ENCODE measurements around the gene MARF1.
A peak's percentile ranks its signal among the peaks of the same experiment; 100 is the strongest.
"Not testable (repeated sequence)": the region's sequence is repeated elsewhere in the genome, so short reads cannot be mapped to it uniquely, and the experiment has no call there.

Gene MARF1

DNA sequence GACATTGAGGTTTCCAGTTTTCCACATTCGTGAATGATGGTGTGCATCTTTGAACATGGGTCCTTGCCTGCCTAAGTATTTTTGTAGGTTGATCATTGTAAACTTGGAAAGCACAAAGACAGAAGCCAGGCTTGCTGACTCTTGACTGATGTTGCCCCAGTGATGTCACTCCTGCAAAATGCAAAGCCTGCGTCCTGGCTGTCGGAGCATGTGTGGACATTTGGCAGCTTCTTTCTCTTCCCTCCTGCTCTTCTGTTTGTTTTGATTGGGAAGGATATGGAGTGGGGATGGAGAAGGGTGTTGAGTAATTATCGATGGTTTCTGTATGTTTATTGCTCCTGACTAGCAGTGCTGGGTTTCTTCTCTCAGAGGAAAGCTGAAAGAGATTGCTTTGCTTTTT, 10.3 kb upstream of the MARF1 start:
- intact Hi-C loops (cut with DNase I): no loop called here
- DNase-seq: peak in 1 of 10 donors; percentile 40

DNA sequence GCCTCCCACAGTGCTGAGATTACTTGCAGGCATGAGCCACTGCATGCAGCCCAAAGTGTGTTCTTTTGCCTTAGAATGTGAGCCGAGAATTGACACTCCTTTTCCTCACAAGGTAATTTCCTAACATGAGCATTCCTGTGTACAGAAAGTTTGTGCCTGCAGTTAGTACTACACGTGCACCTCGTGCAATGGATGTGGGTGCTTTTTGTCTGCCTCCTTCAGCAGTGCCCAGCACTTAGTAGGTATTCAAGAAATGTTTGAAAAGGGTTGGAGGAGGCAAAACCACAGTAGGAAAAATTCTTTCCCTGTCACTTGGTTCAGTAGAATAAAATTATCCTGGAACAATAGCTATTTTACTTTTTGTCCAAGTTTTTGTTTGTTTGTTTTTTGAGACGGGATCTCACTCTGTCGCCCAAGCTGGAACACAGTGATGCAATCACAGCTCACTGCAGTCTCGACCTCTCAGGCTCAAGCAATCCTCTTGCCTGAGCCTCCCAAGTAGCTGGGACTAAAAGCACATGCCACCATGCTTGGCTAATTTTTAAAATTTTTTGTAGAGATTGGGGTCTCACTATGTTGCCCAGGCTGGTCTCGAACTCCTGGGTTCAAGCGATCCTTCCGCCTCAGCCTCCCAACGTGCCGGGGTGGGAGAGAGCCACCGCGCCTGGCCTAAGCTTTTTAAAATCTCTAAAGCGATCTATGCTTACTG, 9.5 kb upstream of the MARF1 start:
- intact Hi-C loops (cut with DNase I): no loop called here
- no peak for DNase-seq

DNA sequence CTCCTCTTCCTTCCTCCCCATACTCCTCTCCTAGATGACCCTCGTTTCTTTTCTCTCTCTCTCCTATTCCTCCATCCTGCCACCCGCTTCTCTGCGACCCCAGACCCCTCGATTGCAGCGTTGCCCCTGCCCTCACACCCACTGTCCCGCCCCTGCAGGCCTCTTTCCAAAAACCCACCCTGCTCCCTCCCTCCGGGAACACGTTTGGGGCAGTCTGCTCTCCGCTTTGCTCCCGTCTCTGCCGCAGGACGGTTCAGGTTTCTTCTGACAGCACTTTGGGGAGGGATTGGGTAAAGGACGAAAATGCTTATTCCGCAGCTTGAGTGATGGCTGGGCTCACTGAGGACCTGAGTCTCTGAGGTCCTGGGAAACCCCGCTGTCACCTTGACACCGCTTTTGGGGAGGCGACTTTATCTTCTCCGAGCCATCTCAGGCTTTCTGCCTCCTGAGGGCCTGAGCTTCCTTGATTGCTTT, 7.8 kb upstream of the MARF1 start:
- peak in 1 of 10 donors; percentile 29 for DNase-seq
- intact Hi-C loops (cut with DNase I): no loop called here

DNA sequence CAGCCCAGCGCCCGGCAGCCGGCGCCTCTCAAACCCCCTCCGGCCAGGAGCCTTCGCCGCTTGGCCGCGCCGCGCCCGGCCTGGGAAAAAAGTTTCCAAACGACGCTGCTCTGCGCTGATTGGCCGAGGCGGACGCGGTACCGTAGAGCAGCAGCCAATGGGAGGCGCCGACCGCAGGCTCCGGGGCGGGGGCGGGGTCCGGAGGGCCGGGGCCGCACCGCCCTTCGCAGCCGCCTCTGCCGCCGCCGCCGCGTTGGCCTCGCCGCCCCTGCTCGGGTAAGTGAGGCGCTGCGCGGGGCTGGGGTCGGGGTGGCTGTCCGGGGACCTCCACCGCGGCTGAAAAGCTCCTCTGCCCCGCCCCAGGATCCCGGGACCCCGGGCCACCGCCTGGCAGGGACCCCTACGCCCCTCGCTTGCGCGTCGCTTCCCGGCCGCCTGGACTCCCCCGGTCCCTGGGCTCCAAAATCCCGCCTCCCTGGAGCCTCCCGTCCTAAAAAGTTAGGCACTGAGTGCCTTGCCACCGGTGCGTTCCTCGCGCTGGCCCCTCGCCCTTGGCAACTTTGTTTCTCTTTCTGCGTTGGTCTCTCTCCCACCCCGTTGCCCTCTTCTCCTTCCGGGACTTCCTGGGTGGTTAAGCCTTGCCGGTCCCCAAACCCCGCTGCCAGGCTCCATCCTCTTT, 7.2 kb upstream of the MARF1 start, which contains the start of gene NDE1:
Gene NDE1, plus strand, starts transcription at position 227 of the 679 bp plus-strand sequence. CDS start 14,534 bp downstream, outside the sequence.
- peak; percentile 83 to 98 (median 90) for DNase-seq
- intact Hi-C loops (cut with DNase I): no loop called here

DNA sequence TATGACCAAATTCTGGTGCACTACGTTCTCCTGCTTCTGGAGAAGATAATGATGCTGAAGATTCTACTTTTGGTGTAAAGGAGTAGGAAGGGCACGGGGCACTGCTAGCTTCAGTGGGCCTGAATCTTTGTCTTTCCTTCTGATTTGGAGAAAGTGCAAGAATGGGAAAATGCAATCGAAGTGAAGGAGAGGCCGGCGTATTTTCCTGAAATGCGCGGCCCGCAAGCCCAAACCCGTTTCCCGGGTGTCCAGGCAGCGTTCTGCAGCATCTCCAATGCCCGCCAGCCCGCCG, 6.7 kb upstream of the MARF1 start:
- intact Hi-C loops (cut with DNase I): no loop called here
- DNase-seq: no peak

DNA sequence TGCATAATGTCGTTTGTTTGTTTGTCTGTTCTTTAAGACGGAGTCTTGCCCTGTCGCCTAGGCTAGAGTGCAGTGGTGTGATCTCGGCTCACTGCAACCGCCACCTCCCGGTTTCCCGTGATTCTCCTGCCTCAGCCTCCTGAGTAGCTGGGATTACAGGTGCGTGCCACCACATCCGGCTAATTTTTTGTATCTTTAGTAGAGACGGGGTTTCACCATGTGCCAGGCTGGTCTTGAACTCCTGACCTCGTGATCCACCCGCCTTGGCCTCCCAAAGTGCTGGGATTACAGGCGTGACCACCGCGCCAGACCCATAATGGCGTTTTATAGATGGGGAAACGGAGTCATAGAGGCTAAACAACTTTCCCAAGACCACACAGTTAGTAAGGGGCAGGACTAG, 6.4 kb upstream of the MARF1 start:
- DNase-seq; intact Hi-C loops (cut with DNase I): not testable (repeated sequence)

DNA sequence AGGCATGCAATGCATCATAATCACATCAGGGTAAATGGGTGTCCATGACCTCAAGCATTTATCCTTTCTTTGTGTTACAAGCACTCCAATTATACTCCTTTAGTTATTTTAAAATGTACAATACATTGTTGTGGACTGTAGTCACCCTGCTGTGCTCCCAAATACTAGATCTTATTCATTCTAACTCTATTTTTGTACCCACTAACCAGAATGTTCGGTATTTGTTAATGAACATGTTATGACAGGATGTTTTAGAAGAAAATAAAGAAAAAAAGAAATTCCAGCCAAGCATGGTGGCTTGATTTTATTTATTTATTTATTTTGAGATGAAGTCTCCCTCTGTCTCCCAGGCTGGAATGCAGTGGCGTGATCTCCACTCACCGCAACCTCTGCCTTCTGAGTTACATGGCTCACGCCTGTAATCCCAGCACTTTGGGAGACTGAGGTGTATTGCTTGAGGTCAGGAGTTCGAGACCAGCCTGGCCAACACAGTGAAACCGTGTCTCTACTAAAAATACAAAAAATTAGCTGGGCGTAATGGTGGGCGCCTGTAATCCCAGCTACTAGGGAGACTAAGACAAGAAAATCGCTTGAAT, 5.3 kb upstream of the MARF1 start:
- no peak for DNase-seq
- intact Hi-C loops (cut with DNase I): no loop called here

DNA sequence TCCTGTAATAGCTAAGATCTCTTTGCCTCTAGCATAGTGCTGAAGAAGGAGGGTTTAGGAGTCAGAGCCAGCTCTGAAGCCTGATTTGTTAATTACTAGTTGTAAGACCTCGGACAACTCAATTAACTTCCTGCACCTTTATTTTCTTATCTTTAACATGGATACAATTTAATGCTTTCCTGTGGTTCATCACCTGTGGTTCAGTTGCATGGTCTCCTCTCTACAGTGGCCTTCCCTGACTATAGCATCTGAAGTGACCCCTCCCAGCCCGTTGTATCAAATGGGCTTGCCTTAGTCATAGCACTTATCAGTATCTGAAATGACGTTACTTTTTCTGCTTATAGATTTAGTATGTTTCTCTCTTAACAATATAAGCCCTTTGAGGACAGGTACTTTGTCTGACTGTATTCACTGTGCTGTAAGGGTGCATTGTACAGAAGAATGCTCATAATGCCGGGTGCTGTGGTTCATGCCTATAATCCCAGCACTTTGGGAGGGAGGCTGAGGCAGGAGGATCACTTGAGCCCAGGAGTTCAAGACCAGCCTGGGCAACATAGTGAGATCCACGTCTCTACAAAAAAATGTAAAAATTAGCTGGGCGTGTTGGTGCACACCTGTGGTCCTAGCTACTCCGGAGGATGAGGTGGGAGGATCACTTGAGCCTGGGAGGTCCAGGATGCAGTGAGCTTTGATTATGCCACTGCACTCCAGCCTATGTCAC, 4.5 kb upstream of the MARF1 start:
- intact Hi-C loops (cut with DNase I): no loop called here
- no peak for DNase-seq

DNA sequence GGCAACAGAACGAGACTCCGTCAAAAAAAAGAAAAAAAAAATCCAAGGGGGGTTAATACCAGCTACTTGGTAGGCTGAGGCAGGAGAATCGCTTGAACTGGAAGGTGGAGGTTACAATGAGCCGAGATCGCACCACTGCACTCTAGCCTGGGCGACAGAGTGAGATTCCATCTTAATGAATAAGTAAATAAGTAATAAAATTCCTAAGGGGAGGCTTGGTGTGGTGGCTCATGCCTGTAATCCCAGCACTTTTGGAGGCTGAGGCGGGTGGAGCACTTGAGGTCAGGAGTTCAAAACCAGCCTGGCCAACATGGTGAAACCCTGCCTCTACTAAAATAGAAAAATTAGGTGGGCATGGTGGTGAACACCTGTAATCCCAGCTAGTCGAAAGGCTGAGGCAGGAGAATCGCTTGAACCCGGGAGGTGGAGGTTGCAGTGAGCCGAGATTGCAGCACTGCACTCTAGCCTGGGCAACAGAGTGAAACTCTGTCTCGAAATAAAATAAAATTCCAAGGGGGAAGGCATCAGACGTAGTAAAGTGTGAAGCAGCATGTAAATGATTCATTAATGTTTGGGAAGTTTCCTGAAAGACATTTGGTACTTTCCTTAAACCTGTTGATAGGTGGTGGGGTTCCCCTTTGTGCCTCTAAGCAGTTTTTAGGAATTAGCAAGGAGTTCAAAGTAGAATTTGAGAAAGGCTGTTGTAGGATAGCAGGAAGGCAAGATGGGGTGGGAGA, 3.8 kb upstream of the MARF1 start:
- intact Hi-C loops (cut with DNase I); DNase-seq: not testable (repeated sequence)

DNA sequence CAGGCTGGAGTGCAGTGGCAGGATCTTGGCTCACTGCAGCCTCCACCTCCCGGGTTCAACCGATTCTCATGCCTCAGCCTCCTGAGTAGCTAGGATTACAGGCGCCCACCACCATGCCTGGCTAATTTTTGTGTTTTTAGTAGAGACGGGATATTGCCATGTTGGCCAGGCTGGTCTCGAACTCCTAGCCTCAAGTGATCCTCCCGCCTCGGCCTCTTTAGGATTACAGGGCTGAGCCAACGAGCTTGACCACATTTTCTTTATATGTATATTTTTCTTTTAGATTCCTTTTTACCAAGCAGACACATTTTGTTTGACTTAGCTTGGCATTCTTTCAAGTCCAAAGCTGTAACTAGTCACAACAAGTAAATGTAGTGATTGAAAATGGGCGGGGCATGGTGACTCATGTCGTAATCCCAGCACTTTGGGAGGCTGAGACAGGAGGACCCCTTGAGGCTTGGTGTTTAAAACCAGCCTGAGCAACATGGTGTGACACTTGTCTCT, 2.1 kb upstream of the MARF1 start:
- not testable (repeated sequence) for DNase-seq
- intact Hi-C loops (cut with DNase I): loop anchor here (5.0 kb wide), 2 partner anchors 37 to 213 kb away; partner anchors contain the start of gene BMERB1

DNA sequence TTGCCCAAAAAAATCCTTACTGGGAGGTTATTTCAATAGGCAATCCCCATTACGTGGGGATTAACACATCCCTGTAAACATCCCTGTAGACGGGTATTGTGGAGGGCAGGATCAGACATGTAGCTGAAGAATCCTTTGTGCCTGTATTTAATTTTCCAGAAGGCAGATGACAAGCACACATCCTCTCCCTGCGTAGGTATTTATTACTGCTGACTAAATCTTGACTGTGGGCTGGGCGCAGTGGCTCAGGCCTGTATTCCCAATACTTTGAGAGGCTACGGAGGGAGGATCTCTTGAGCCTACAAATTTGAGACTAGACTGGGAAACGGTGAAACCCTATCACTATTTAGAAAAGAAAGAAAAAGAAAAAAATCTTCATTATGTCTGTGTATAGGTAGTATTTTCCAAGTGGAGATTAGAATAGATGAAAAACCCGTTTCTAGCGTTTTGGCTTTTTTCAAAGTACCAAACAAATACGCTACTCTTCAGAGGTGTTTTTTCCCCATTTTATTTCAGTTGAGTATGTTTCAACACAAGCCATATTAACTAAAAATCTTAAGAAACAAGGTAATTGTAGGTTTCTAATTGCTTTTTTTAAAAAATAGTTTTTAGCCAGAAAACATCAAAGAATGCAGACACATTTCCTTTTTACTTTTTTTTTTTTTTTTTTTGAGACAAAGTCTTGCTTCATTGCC, 1.5 kb upstream of the MARF1 start:
- no peak for DNase-seq
- intact Hi-C loops (cut with DNase I): loop anchor here (5.0 kb wide), 2 partner anchors 38 to 212 kb away; partner anchors contain the start of gene BMERB1

DNA sequence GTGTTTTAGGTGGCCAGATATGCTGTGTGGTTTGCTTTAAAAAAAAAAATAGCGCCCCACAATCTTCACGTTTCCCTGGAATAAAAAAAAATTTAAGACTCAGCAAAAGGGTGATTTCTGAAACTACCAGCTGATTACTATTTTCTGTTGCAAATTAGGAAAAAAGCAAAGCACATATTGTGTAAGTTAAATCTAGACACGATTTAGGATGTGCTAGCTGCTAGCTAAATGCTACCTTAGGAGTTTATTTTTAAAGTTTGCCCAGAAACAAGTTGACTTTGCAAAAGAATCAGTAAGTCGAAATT, 944 bp upstream of the MARF1 start:
- intact Hi-C loops (cut with DNase I): loop anchor here (1.0 to 5.0 kb wide), 3 partner anchors 38 to 212 kb away; partner anchors contain the start of gene BMERB1
- DNase-seq: no peak

DNA sequence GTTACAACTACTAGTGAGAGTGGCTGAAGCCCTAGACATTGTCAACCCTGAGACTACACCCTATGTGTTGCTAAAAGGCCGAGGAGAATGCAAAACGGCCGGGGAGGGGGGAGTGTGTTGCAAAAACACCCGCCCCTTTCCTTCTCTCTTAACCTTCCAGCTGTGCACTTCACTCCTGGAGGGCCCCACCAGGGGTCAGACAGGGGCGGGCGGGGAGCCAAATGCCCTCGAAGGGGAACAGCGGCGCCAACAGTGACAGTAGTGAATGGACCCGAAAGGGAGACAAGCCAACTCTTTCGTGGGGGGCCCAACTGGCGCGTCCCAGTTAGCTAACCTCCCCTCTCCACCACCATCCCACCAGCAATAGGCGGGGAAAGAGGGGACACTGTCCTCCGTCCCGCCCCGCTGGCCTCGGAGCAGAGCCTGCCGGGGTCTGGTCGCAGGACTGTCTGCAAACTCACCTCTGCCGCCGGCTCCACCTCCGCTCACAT, 352 bp downstream of the MARF1 start:
- intact Hi-C loops (cut with DNase I): loop anchor here (1.0 to 5.0 kb wide), 3 partner anchors 40 to 210 kb away; partner anchors contain the start of gene BMERB1
- peak in 4 of 10 donors; percentile 12 to 43 (median 30) for DNase-seq

DNA sequence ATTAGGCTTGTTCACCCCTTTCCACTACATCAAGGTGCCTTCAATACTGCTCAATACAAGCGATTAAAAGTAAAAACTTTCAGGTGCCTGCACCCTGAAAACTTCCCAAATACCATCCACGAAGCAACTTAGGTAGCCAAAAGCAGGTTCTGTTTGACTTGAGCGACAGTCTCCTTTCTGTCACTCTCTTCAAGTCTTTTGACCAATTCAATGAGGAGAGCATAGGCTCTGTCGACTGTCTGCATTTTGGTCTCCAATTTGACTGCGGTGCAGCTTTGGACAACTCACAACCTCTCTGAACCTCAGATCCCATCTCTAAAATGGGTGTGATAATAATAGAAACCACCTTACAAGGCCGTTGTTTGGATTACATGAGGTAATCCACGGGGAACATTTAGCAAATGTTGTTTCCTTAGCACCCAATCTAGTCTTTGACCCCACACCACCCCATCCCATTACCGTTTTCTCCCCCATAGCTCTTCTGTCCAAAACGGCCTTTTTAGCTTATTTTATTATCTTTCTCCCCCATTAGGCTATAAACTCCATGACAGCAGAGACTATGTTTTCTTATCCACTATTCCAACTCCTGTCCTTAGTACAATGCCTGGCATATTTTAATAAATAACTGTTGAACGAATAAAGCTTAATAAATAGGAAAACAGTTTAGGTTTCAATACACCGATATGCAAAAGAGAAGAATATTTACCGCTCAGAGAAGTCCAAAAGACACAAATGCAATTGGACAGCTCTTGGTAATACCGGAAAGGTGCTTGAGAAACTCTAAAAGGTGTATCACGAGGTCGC, 999 bp downstream of the MARF1 start:
- intact Hi-C loops (cut with DNase I): loop anchor here (5.0 kb wide), 2 partner anchors 40 to 210 kb away; partner anchors contain the start of gene BMERB1
- DNase-seq: no peak

DNA sequence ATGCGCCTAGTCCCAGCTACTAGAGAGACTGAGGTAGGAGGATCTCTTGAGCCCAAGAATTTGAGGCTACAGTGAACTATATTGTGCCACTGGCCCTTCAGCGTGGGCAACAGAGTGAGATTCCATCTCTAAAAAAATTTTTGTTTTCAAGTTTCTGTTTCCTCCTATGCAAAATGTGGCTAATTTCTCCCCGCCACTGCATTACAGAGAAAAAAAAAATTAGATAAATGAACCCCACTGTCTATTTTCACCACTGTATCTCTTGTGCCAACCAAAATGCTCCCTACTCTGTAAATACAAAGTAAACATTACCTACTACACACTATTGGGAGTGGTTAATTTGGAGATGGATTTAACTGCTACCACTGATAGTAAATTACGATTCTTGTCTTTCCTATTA, 2.0 kb downstream of the MARF1 start:
- intact Hi-C loops (cut with DNase I): loop anchor here (5.0 kb wide), 2 partner anchors 41 to 209 kb away; partner anchors contain the start of gene BMERB1
- DNase-seq: no peak

DNA sequence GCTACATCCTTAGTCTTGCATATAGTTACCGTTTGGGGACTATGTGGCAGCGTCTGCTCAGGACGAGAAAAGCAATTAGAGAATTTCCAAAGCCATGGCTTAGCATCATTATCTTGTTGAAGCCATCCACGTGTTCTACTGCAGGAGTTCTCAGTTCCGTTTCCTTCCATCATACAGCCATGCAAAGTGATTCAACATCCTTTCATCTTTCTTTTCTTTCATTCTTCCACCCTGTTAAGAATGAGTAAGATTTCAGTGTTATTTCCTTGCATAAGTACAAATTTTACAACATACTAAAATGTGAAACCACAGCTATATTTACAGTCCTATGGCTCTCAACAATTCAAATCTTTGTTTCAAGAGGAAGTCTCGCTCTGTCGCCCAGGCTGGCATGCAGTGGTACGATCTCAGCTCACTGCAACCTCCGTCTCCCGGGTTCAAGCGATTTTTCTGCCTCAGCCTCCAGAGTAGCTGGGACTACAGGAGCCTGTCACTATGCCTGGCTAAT, 3.8 kb downstream of the MARF1 start:
- DNase-seq: no peak
- intact Hi-C loops (cut with DNase I): no loop called here

DNA sequence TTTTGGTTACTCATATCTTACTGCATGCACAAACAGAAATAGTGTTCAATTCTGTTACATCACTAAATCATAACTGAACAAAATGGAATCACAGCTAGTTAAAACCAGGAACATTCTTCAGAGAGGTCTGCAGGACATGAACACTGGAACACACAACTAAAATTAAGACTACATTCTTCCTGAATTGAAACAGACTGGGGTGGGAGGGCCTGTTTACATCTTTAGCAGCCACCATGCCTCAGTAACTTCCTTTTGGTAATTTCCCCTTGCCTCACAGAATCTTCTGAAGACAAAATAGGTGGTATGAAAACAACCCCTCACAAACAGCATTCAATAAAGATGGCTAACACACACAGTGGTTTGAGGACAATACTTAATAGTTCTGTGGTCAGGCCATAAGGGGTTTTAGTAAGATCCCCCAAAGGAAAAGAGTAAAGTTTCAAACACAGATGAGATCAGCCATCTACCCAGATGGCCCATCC, 6.5 kb downstream of the MARF1 start:
- DNase-seq: no peak
- intact Hi-C loops (cut with DNase I): no loop called here

DNA sequence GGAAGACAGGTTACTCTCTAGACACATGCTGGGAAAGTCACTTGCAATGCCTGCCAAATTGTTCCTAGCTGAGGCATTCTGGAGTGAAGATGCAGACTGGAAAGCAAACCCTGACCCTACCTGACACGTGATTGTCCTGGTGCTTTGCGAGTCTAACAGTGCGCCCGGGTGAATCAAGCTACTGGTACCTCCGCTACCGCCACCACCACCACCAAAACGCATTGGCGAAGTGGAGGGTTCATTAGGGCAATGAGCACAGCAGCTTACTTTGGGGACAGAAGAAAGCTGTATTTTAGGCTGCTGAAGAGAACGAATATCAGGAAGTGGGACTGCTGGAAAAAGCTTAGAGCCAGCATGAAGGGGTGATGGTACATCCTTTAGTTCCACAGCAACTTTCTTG, 7.0 kb downstream of the MARF1 start:
- DNase-seq: peak in 1 of 10 donors; percentile 72
- intact Hi-C loops (cut with DNase I): no loop called here
